Esophagus (tissue), 2 donors: ENCODE measurements around the gene MSI2. TPM values are rescaled to one million over a fixed set of nuclear protein-coding genes. Genes with fewer than 3 reads are reported as not detected.

Experiments
- H3K27ac ChIP-seq, 2 donors: one replicate each; pipeline ENCODE4 v1.5.1; 2013; ENCODE audit warnings: low read depth in 2 of 2, mild to moderate bottlenecking in 2 of 2, inconsistent platforms in 1 of 2, low read length in 1 of 2, moderate library complexity in 1 of 2
- H3K27me3 ChIP-seq, 2 donors: one replicate each; pipeline ENCODE4 v1.6.1; 2013; ENCODE audit warnings: low read length in 2 of 2, control low read depth in 1 of 2, mild to moderate bottlenecking in 1 of 2; ENCODE audit not compliant: insufficient read depth in 2 of 2, control insufficient read depth in 1 of 2
- H3K36me3 ChIP-seq, 2 donors: one replicate each; pipeline ENCODE4 v1.6.1; 2013; ENCODE audit warnings: low read length in 1 of 2; ENCODE audit not compliant: control insufficient read depth in 2 of 2, insufficient read depth in 2 of 2
- H3K4me1 ChIP-seq, 2 donors: one replicate each; pipeline ENCODE4 v1.6.1; 2013; ENCODE audit warnings: low read length in 1 of 2; ENCODE audit not compliant: control insufficient read depth in 2 of 2, insufficient read depth in 2 of 2
- H3K4me3 ChIP-seq, 2 donors: one replicate each; pipeline ENCODE4 v1.5.1; 2013; ENCODE audit warnings: low read length in 2 of 2, mild to moderate bottlenecking in 2 of 2, low read depth in 1 of 2, moderate library complexity in 1 of 2
- H3K9me3 ChIP-seq, 2 donors: one replicate each; pipeline ENCODE4 v1.6.1; 2013; ENCODE audit warnings: mild to moderate bottlenecking in 2 of 2, low read depth in 1 of 2, low read length in 1 of 2, moderate library complexity in 1 of 2; ENCODE audit not compliant: control insufficient read depth in 2 of 2, insufficient read depth in 1 of 2
- WGBS, 2 donors: extraction: QIAGEN DNeasy Blood & Tissue Kit; methylation state at CpG; one replicate each; pipeline ENCODE4 v1.1.7; 2013; 5-methylcytosine and 5-hydroxymethylcytosine counted together
- polyA plus RNA-seq, 2 donors: library from polyadenylated mRNA; stranded (reverse); fragments of 200-250 nt; gene quantifications; one replicate each; pipeline ENCODE4 v1.2.3, GENCODE V29; 2013
- donor health status: healthy with polysubstance abuse.
- donor health status: Bipolar disorder and iron deficiency.

Gene MSI2
- polyA plus RNA-seq, 2 donors, result 7.8 to 8.2 TPM

DNA sequence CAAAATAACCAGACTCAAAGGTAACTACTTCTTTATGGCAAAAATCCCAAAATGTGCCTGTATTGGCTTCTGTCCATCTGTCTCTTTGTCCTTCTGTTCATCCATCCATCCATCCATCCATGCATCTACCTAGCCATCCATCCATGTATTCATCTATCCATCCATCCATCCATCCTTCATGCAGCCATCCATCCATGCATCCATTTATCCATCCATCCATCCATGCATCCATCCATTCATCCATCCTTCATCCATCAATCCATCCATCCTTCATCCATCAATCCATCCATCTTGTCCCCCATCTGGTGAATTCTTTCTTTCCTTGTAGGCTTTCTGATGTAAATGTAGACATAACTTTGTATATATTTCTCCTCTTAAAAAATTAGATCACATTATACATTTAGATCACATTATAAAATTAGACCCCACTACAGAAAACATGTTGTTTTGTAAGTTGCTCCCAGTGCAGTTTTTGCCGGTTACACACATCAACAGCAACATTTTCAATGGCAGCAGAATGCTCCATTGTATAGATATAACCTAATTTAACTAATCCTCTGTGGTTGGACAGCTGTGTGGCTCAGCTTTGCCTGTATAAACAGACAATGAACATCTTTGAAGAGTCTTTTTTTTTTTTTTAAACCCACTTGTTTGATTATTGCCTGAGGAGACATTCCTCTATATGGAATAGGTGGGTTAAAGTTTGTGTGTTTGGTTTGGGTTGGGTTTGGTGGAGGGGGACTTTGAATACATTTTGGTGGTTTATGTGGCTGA, 72.0 kb downstream of the MSI2 start:
- Histone ChIP-seq H3K4me3 (no peak overlapping the region), H3K9me3 (no peaks in the 10 kb centered on the region), H3K4me1 (no peaks in the 10 kb centered on the region), H3K27me3 (no peaks in the 10 kb centered on the region), H3K27ac (no peak overlapping the region), H3K36me3 (peaks cover 0 to 6% of the 10 kb centered on the region in 2 donors)
- 55 to 84% methylated on average over 1 of the region's 1 CpG for WGBS, 2 donors

DNA sequence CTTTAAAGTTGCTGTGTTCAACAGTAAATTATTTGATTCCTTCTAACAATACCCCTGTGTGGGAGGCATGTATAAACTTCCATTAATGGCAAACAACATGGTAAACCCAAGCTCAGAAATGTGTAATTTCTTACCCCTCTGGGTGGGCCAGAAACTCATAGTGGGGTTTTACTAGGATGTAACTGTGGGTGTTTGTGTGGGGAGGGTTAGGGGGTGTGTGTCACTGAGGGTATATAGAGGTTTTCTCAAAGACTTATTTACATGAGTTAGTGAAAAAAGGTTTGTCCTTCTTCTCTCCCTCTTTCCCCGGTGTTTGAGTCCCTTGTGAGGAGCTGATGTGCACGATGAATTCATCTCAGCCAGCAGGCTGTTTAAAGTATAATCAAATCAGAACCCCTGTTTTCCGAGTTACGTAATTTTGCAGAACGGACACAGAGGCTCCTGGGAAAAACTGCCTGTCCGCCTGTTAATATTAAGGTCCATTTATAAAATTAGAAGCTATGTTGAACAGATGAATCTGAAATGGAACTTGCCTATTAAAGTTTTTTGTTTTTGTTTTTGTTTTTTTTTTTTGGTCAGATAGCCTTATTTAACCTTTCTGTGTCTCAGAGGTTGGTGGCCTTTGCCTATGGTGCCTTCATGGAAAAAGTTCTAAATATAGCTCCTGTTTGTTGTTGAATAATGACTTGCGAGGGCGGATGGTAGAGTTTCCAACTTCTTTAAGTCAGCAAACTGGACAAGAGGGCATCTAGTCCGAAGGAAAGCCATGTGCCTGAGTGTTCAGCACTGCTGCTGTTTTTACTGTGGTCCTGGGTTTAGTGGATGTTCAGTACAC, 73.3 kb downstream of the MSI2 start:
- WGBS, 2 donors, result 72 to 74% methylated on average over 9 of the region's 9 CpGs
- Histone ChIP-seq H3K4me1 (no peaks in the 10 kb centered on the region), H3K27me3 (no peaks in the 10 kb centered on the region), H3K4me3 (no peak overlapping the region), H3K27ac (no peak overlapping the region), H3K36me3 (peaks cover 0 to 5% of the 10 kb centered on the region in 2 donors), H3K9me3 (no peaks in the 10 kb centered on the region)

DNA sequence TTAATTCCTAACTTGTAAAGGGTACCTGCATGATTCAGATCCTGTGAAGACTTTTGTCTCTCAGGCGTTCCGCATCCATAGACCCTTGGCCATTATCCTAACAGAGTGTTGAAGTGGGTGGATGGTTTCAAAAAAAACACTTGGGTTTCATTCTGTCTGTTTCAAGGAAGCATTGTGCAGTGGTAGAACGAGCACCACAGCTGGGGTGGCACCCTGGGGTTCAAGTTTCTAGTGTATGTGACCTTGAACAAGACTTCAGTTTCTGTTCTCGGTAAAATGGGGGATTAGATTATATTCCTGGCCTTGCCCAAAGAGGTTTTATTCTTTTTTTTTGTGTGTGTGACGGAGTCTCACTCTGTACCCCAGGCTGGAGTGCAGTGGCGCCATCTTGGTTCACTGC, 74.3 kb downstream of the MSI2 start:
- no peak overlapping the region for H3K27ac ChIP-seq

DNA sequence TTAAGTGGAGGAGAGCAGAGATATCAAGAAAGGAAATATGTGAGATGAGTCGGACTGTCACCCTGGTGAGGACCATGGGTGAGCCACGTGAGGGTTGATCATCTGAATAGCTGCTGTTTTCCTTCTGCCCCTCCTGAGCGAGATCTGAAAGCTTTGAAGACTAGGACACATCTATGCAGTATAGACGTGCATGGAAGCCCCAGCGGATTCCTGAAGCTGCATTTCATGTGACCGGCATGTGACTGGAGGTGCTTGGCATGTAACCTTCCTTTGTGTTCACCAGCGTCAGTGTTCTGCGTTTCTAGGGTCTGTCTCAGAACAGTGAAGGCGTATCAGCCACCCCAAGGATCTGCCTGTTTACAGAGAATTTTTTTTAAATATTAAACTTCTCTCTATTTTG, 75.1 kb downstream of the MSI2 start:
- Histone ChIP-seq H3K4me3 (no peak overlapping the region), H3K36me3 (peaks cover 0 to 4% of the 10 kb centered on the region in 2 donors), H3K9me3 (no peaks in the 10 kb centered on the region), H3K27ac (no peak overlapping the region), H3K4me1 (no peaks in the 10 kb centered on the region), H3K27me3 (no peaks in the 10 kb centered on the region)
- 93 to 95% methylated on average over 9 of the region's 9 CpGs for WGBS, 2 donors

More for the DNA sequence above, 74.3 kb downstream of the MSI2 start:
- 96% methylated on average over 6 of the region's 6 CpGs for WGBS, 2 donors
- Histone ChIP-seq H3K9me3 (no peaks in the 10 kb centered on the region), H3K27me3 (no peaks in the 10 kb centered on the region), H3K4me3 (no peak overlapping the region), H3K36me3 (peaks cover 0 to 4% of the 10 kb centered on the region in 2 donors), H3K4me1 (no peaks in the 10 kb centered on the region)

GRCh38 chr17:57332501-57332900, 76.2 kb downstream of the MSI2 start:
- 93 to 94% methylated on average over 5 of the region's 5 CpGs for WGBS, 2 donors
- no peaks in the 10 kb centered on the region for H3K9me3 ChIP-seq

DNA sequence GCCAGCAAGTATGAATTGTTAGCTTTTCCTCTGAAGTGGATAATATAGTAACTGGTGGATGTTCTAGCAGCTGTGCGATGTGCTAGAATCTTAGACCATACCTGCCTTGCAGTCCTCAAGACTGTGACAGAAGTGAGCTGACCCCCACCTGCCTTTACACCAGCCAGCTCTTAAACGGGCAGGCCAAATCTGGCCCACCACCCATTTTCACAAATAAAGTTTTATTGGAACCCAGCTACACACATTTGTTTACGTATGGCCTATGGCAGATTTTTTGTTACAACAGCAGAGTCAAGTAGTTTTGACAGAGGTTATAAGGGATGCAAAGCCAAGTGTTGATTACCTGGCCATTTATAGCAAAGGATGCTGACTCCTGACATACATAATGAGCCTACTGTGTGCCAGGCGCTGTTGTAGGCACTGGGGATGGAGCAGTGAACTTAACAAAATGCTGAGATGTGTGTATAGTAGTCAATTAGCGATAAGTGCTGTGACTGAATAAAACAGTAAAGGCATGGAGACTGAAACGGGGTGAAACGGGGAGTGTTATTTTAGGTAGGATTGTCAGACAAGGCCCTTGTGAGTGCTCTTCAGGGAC, 79.0 kb downstream of the MSI2 start:
- Histone ChIP-seq H3K4me1 (no peaks in the 10 kb centered on the region), H3K27me3 (no peaks in the 10 kb centered on the region), H3K27ac (no peak overlapping the region), H3K4me3 (no peak overlapping the region), H3K36me3 (peaks cover 0 to 4% of the 10 kb centered on the region in 2 donors), H3K9me3 (no peaks in the 10 kb centered on the region)
- 86 to 88% methylated on average over 7 of the region's 7 CpGs for WGBS, 2 donors

More at GRCh38 chr17:57332501-57332900, 76.2 kb downstream of the MSI2 start:
- no peaks in the 10 kb centered on the region for H3K4me1 ChIP-seq
- peaks cover 0 to 4% of the 10 kb centered on the region in 2 donors for H3K36me3 ChIP-seq
- H3K27me3 ChIP-seq, result no peaks in the 10 kb centered on the region
- H3K4me3 ChIP-seq, result no peak overlapping the region
- H3K27ac ChIP-seq, result no peak overlapping the region

DNA sequence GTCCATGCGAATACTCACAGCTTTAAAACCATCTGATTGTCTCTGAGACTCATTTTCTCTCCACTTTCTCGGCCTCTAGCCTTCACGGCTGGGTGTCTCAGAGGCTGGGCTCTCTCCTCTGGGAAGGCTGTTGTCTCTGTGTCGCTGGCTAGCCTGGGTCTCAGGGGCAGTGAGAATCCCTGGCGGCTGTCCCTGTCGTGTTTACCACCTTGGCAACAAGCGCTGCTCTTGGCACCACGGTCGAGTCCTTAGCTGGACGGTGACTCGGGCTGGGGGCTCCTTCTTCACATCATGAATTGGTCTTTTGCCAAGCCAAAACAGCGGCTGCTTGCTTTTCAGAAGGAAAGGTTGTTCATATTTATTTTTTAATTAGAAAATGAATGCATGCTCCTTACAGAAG, 81.1 kb downstream of the MSI2 start:
- WGBS, 2 donors, result 81 to 85% methylated on average over 12 of the region's 12 CpGs
- H3K4me3 ChIP-seq, result no peak overlapping the region
- H3K27ac ChIP-seq, result no peak overlapping the region
- no peaks in the 10 kb centered on the region for H3K36me3 ChIP-seq
- H3K27me3 ChIP-seq, result no peaks in the 10 kb centered on the region
- no peaks in the 10 kb centered on the region for H3K4me1 ChIP-seq
- H3K9me3 ChIP-seq, result no peaks in the 10 kb centered on the region

- 86 to 89% methylated on average over 13 of the region's 13 CpGs for WGBS, 2 donors
- H3K27ac ChIP-seq, result no peak overlapping the region
- no peaks in the 10 kb centered on the region for H3K27me3 ChIP-seq
- no peaks in the 10 kb centered on the region for H3K4me1 ChIP-seq
- no peaks in the 10 kb centered on the region for H3K9me3 ChIP-seq
- H3K36me3 ChIP-seq, result no peaks in the 10 kb centered on the region
- H3K4me3 ChIP-seq, result no peak overlapping the region
Measured at GRCh38 chr17:57338257-57338914, 82.1 kb downstream of the MSI2 start.
